ENCODE data around the gene AGO3. TPM values are rescaled to one million over a fixed set of nuclear protein-coding genes. Genes with fewer than 3 reads are reported as not detected.

Gene AGO3
- total and polyA plus RNA-seq, 4 donors, result 3.0 to 19.5 (median 7.1) TPM

DNA sequence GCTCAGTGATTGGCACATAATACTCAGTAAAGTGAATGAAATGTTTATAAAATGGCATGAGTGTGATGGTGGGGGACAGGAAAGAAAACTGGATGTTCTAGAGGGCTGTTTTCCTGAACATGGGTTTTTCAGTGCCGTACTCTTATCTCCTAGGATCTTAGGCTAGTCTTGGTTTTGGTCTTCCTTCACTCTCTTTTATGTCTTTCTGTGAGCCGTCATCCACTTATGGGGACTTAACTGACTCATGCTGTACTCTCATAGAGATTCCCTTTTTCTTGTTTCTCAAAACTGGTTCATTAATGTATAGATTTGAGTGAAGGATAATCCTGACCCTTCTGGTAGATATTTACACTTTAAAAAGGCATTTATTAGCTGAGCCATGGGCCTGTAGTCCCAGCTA, 16.6 kb downstream of the AGO3 start:
- Histone ChIP-seq H3K4me3 (ENCODE audit: low read depth in 1 of 3, low read length in 3 of 3) (no peak overlapping the region), H3K4me1 (ENCODE audit: control insufficient read depth in 4 of 4, insufficient read depth in 4 of 4, low read length in 3 of 4) (no peaks in the 10 kb centered on the region), H3K36me3 (ENCODE audit: control insufficient read depth in 4 of 4, insufficient read depth in 3 of 4, low read depth in 1 of 4, low read length in 3 of 4) (peaks cover 0 to 3% (median 1%) of the 10 kb centered on the region in 4 donors), H3K9me3 (ENCODE audit: control insufficient read depth in 4 of 4, low read length in 3 of 4) (no peaks in the 10 kb centered on the region), H3K27ac (ENCODE audit: low read depth in 1 of 2, low read length in 2 of 2) (no peak overlapping the region), H3K9ac (ENCODE audit: low read depth in 1 of 2, low read length in 2 of 2) (no peak overlapping the region), H3K27me3 (ENCODE audit: control insufficient read depth in 4 of 4, insufficient read depth in 4 of 4, low read length in 3 of 4) (no peaks in the 10 kb centered on the region)
- DNase-seq (ENCODE audit: low spot score), result no peak
- WGBS, result 94% methylated on average over 2 of the region's 2 CpGs
- no peak for TF ChIP-seq SP1 (IDR thresholded peaks at IDR 0.05)
- no peak for TF ChIP-seq NR2F2 (IDR thresholded peaks at IDR 0.05)
- no peak for TF ChIP-seq HNF4A (conservative IDR thresholded peaks at IDR 0.05)
- TF ChIP-seq RAD21 (IDR thresholded peaks at IDR 0.05), result no peak
- TF ChIP-seq HNF4G (IDR thresholded peaks at IDR 0.05), result no peak
- no peak for TF ChIP-seq GABPA (IDR thresholded peaks at IDR 0.05 in 1 of 2, conservative IDR thresholded peaks at IDR 0.05 in 1 of 2)
- TF ChIP-seq, protein P1, sequence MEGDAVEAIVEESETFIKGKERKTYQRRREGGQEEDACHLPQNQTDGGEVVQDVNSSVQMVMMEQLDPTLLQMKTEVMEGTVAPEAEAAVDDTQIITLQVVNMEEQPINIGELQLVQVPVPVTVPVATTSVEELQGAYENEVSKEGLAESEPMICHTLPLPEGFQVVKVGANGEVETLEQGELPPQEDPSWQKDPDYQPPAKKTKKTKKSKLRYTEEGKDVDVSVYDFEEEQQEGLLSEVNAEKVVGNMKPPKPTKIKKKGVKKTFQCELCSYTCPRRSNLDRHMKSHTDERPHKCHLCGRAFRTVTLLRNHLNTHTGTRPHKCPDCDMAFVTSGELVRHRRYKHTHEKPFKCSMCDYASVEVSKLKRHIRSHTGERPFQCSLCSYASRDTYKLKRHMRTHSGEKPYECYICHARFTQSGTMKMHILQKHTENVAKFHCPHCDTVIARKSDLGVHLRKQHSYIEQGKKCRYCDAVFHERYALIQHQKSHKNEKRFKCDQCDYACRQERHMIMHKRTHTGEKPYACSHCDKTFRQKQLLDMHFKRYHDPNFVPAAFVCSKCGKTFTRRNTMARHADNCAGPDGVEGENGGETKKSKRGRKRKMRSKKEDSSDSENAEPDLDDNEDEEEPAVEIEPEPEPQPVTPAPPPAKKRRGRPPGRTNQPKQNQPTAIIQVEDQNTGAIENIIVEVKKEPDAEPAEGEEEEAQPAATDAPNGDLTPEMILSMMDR (IDR thresholded peaks at IDR 0.05; ENCODE audit: low read depth, low read length, missing input control), result no peak

DNA sequence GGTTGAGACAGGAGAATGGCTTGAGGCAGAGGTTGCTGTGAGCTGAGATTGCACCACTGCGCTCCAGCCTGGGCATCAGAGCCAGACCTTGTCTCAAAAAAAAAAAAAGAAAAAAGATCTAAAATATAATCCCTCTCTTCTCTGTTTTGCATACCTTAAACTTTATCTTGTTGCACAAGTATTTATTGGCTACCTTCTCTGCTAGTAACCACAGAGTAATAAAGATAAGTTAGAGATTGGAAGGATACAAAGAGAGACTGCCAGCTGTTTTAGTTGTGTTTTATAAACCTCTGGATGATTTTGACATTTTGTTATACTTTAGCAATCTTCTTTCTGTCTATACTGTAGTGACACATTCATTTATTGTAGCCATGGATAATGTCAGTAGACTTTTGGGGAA, 27.7 kb downstream of the AGO3 start:
- Histone ChIP-seq H3K27me3 (ENCODE audit: control insufficient read depth in 4 of 4, insufficient read depth in 4 of 4, low read length in 3 of 4) (no peaks in the 10 kb centered on the region), H3K4me3 (ENCODE audit: low read depth in 1 of 3, low read length in 3 of 3) (no peak overlapping the region), H3K9me3 (ENCODE audit: control insufficient read depth in 4 of 4, low read length in 3 of 4) (no peaks in the 10 kb centered on the region), H3K4me1 (ENCODE audit: control insufficient read depth in 4 of 4, insufficient read depth in 4 of 4, low read length in 3 of 4) (no peaks in the 10 kb centered on the region), H3K9ac (ENCODE audit: low read depth in 1 of 2, low read length in 2 of 2) (no peak overlapping the region), H3K36me3 (ENCODE audit: control insufficient read depth in 4 of 4, insufficient read depth in 3 of 4, low read depth in 1 of 4, low read length in 3 of 4) (no peaks in the 10 kb centered on the region), H3K27ac (ENCODE audit: low read depth in 1 of 2, low read length in 2 of 2) (no peak overlapping the region)
- DNase-seq (ENCODE audit: low spot score), result no peak
- TF ChIP-seq, protein P2, sequence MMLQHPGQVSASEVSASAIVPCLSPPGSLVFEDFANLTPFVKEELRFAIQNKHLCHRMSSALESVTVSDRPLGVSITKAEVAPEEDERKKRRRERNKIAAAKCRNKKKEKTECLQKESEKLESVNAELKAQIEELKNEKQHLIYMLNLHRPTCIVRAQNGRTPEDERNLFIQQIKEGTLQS (IDR thresholded peaks at IDR 0.05), result no peak
- no peak for TF ChIP-seq JUND (IDR thresholded peaks at IDR 0.05)
- no peak for TF ChIP-seq RAD21 (IDR thresholded peaks at IDR 0.05)
- no peak for TF ChIP-seq GABPA (IDR thresholded peaks at IDR 0.05 in 1 of 2, conservative IDR thresholded peaks at IDR 0.05 in 1 of 2)
- TF ChIP-seq, protein P3, sequence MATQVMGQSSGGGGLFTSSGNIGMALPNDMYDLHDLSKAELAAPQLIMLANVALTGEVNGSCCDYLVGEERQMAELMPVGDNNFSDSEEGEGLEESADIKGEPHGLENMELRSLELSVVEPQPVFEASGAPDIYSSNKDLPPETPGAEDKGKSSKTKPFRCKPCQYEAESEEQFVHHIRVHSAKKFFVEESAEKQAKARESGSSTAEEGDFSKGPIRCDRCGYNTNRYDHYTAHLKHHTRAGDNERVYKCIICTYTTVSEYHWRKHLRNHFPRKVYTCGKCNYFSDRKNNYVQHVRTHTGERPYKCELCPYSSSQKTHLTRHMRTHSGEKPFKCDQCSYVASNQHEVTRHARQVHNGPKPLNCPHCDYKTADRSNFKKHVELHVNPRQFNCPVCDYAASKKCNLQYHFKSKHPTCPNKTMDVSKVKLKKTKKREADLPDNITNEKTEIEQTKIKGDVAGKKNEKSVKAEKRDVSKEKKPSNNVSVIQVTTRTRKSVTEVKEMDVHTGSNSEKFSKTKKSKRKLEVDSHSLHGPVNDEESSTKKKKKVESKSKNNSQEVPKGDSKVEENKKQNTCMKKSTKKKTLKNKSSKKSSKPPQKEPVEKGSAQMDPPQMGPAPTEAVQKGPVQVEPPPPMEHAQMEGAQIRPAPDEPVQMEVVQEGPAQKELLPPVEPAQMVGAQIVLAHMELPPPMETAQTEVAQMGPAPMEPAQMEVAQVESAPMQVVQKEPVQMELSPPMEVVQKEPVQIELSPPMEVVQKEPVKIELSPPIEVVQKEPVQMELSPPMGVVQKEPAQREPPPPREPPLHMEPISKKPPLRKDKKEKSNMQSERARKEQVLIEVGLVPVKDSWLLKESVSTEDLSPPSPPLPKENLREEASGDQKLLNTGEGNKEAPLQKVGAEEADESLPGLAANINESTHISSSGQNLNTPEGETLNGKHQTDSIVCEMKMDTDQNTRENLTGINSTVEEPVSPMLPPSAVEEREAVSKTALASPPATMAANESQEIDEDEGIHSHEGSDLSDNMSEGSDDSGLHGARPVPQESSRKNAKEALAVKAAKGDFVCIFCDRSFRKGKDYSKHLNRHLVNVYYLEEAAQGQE (IDR thresholded peaks at IDR 0.05), result no peak
- no peak for TF ChIP-seq FOXA2 (IDR thresholded peaks at IDR 0.05)
- TF ChIP-seq, protein P4, sequence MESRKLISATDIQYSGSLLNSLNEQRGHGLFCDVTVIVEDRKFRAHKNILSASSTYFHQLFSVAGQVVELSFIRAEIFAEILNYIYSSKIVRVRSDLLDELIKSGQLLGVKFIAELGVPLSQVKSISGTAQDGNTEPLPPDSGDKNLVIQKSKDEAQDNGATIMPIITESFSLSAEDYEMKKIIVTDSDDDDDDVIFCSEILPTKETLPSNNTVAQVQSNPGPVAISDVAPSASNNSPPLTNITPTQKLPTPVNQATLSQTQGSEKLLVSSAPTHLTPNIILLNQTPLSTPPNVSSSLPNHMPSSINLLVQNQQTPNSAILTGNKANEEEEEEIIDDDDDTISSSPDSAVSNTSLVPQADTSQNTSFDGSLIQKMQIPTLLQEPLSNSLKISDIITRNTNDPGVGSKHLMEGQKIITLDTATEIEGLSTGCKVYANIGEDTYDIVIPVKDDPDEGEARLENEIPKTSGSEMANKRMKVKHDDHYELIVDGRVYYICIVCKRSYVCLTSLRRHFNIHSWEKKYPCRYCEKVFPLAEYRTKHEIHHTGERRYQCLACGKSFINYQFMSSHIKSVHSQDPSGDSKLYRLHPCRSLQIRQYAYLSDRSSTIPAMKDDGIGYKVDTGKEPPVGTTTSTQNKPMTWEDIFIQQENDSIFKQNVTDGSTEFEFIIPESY (IDR thresholded peaks at IDR 0.05), result no peak
- TF ChIP-seq NR2F2 (IDR thresholded peaks at IDR 0.05), result no peak
- TF ChIP-seq HNF4G (IDR thresholded peaks at IDR 0.05), result no peak
- TF ChIP-seq EGR1 (IDR thresholded peaks at IDR 0.05; ENCODE audit: low read depth in 2 of 2), result no peak
- no peak for TF ChIP-seq TAF1 (conservative IDR thresholded peaks at IDR 0.05)
- no peak for TF ChIP-seq SP1 (IDR thresholded peaks at IDR 0.05)
- TF ChIP-seq FOXA1 (IDR thresholded peaks at IDR 0.05), result no peak
- TF ChIP-seq, protein P5, sequence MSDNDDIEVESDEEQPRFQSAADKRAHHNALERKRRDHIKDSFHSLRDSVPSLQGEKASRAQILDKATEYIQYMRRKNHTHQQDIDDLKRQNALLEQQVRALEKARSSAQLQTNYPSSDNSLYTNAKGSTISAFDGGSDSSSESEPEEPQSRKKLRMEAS (IDR thresholded peaks at IDR 0.05), result no peak
- TF ChIP-seq HNF4A (conservative IDR thresholded peaks at IDR 0.05), result no peak
- 88% methylated on average over 1 of the region's 1 CpG for WGBS

Data from liver (tissue), 9 donors.